DOHH2 (cell line): ENCODE results near the gene CSNK1G2.

Experiments
- H3F3A ChIP-seq: fragments of 200-600 bp; sonication (generic), shearing (Covaris generic); 2 replicates; pipeline ENCODE4 v1.6.0; 2016; ENCODE audit warnings: antibody characterized with exemption, mild to moderate bottlenecking; ENCODE audit not compliant: control insufficient read depth, insufficient read depth
- H3K27ac ChIP-seq: fragments of 200-600 bp; sonication (generic); 2 replicates; pipeline ENCODE4 v1.5.1; 2014; ENCODE audit warnings: low read depth, mild to moderate bottlenecking, low read length, moderate library complexity
- H3K27me3 ChIP-seq: fragments of 200-600 bp; sonication (generic); 2 replicates; pipeline ENCODE4 v1.6.1; 2014; ENCODE audit warnings: mild to moderate bottlenecking, low read length, mixed read lengths; ENCODE audit not compliant: control insufficient read depth
- H3K36me3 ChIP-seq: fragments of 200-600 bp; sonication (generic); 2 replicates; pipeline ENCODE4 v1.6.1; 2014; ENCODE audit warnings: mild to moderate bottlenecking, low read length, moderate library complexity, mixed read lengths; ENCODE audit not compliant: control insufficient read depth
- H3K4me1 ChIP-seq: fragments of 200-600 bp; sonication (generic); 2 replicates; pipeline ENCODE4 v1.6.1; 2014; ENCODE audit warnings: mild to moderate bottlenecking, low read length, mixed read lengths; ENCODE audit not compliant: control insufficient read depth
- H3K4me2 ChIP-seq: fragments of 200-600 bp; sonication (generic); 2 replicates; pipeline ENCODE4 v1.6.0; 2014; ENCODE audit warnings: mild to moderate bottlenecking, low read length, moderate library complexity
- H3K4me3 ChIP-seq: fragments of 200-600 bp; sonication (generic); 2 replicates; pipeline ENCODE4 v1.5.1; 2014; ENCODE audit warnings: mild to moderate bottlenecking, low read length, mixed read lengths
- H3K79me2 ChIP-seq: fragments of 200-600 bp; sonication (generic); 2 replicates; pipeline ENCODE4 v1.6.1; 2014; ENCODE audit warnings: mild to moderate bottlenecking, low read length, mixed read lengths; ENCODE audit not compliant: control insufficient read depth
- H3K9me2 ChIP-seq: fragments of 200-600 bp; sonication (generic); replicated peaks from 2 replicates; pipeline ENCODE4 v1.6.1; 2014; ENCODE audit warnings: mild to moderate bottlenecking, low read length, mixed read lengths; ENCODE audit not compliant: control insufficient read depth
- H3K9me3 ChIP-seq: fragments of 200-600 bp; sonication (generic); 2 replicates; pipeline ENCODE4 v1.6.1; 2014; ENCODE audit warnings: antibody characterized with exemption, low read length, mixed read lengths; ENCODE audit not compliant: control insufficient read depth, insufficient read depth
- H4K20me1 ChIP-seq: fragments of 200-600 bp; sonication (generic); 2 replicates; pipeline ENCODE4 v1.6.0; 2014; ENCODE audit warnings: low read depth, mild to moderate bottlenecking, antibody characterized with exemption, low read length, moderate library complexity; ENCODE audit not compliant: control insufficient read depth, insufficient read depth
- EZH2phosphoT487 ChIP-seq: fragments of 200-600 bp; sonication (generic); IDR thresholded peaks from 2 replicates; pipeline ENCODE4 v1.6.1; 2017; ENCODE audit warnings: borderline replicate concordance, mild to moderate bottlenecking, antibody characterized with exemption, low read length, moderate library complexity, mixed read lengths
- TF ChIP-seq, protein P1 (sequence below): fragments of 200-600 bp; sonication (generic); IDR thresholded peaks from one replicate; pipeline ENCODE4 v1.5.1; 2014; ENCODE audit warnings: antibody characterized with exemption, mild to moderate bottlenecking, low read depth, low read length; ENCODE audit not compliant: poor library complexity, severe bottlenecking

The CSNK1G2 gene

DNA sequence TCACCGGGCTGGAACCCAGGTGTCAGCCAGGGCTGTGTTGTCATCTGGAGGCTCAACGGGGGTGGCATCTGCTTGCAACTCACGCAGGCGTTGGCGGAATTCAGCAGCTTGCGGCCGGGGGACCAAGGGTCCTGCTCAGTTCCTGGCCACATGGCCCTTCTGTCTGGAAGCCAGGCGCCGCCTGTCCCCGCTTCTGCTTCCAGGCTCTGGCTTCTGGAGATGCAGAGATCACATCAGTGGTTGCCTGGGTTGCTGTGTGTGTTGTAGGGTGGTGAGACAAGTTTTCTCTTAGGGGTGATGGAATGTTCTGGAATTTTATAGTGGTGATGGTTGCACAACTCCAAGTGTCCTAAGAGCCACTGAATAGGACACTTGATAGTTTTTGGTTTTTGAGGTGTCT lies 30.8 kb upstream of the CSNK1G2 start:
- Histone ChIP-seq H3K9me2 (no peaks in the 10 kb centered on the region), H3K4me2 (no peak overlapping the region), H3K4me3 (no peak overlapping the region), H3K27me3 (no peaks in the 10 kb centered on the region), H3K36me3 (peaks cover 17% of the 10 kb centered on the region), H3F3A (no peaks in the 10 kb centered on the region; the same call in 1 of the 2 replicates), H4K20me1 (0 out of 2 replicates have a peak, but pooled peaks cover 4% of the 10 kb centered on the region), H3K79me2 (peaks cover 87% of the 10 kb centered on the region), H3K9me3 (no peaks in the 10 kb centered on the region), H3K4me1 (peaks cover 7% of the 10 kb centered on the region), H3K27ac (no peak overlapping the region)
- TF ChIP-seq, protein P1, sequence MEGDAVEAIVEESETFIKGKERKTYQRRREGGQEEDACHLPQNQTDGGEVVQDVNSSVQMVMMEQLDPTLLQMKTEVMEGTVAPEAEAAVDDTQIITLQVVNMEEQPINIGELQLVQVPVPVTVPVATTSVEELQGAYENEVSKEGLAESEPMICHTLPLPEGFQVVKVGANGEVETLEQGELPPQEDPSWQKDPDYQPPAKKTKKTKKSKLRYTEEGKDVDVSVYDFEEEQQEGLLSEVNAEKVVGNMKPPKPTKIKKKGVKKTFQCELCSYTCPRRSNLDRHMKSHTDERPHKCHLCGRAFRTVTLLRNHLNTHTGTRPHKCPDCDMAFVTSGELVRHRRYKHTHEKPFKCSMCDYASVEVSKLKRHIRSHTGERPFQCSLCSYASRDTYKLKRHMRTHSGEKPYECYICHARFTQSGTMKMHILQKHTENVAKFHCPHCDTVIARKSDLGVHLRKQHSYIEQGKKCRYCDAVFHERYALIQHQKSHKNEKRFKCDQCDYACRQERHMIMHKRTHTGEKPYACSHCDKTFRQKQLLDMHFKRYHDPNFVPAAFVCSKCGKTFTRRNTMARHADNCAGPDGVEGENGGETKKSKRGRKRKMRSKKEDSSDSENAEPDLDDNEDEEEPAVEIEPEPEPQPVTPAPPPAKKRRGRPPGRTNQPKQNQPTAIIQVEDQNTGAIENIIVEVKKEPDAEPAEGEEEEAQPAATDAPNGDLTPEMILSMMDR = no peak
- TF ChIP-seq EZH2phosphoT487 = no peak

DNA sequence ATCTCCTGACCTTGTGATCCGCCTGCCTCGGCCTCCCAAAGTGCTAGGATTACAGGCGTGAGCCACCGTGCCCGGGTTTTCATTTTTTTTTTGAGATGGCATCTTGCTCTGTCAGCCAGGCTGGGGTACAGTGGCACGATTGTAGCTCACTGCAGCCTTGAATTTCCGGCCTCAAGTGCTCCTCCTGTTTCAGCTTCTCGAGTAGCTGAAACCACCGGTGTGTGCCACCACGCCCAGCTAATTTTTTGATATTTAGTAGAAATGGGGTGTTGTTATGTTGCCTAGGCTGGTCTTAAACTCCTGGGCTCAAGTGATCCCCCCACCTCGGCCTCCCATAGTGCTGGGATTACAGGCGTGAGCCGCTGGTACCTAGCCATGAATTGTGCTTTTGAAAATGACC lies 29.9 kb upstream of the CSNK1G2 start:
- peaks cover 82% of the 10 kb centered on the region for H3K79me2 ChIP-seq

DNA sequence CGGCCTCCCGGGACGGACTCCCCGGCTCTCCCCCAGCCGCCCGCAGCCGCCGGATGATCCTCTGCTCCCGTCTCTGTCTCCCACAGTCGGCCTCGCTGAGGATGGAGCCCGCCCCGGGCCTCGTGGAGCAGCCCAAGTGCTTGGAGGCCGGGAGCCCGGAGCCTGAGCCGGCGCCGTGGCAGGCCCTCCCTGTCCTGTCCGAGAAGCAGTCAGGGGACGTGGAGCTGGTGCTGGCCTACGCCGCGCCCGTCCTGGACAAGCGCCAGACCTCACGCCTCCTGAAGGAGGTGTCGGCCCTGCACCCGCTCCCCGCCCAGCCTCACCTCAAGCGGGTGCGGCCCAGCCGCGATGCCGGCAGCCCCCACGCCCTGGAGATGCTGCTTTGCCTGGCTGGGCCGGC lies 29.0 kb upstream of the CSNK1G2 start:
- Histone ChIP-seq H3K9me3 (no peaks in the 10 kb centered on the region), H3K4me1 (no peaks in the 10 kb centered on the region), H3K4me3 (no peak overlapping the region), H3K9me2 (no peaks in the 10 kb centered on the region), H3K27me3 (no peaks in the 10 kb centered on the region), H3K27ac (no peak overlapping the region), H3F3A (no peaks in the 10 kb centered on the region), H3K4me2 (no peak overlapping the region), H4K20me1 (0 out of 2 replicates have a peak, but pooled peaks cover 4% of the 10 kb centered on the region), H3K79me2 (peaks cover 73% of the 10 kb centered on the region), H3K36me3 (peaks cover 12% of the 10 kb centered on the region)
- TF ChIP-seq, protein P1 = no peak
- no peak for TF ChIP-seq EZH2phosphoT487

More for the DNA sequence above, 29.9 kb upstream of the CSNK1G2 start:
- 0 out of 2 replicates have a peak, but pooled peaks cover 4% of the 10 kb centered on the region for H4K20me1 ChIP-seq
- H3K36me3 ChIP-seq = peaks cover 13% of the 10 kb centered on the region
- TF ChIP-seq, protein P1 = no peak
- H3K9me3 ChIP-seq = no peaks in the 10 kb centered on the region
- no peaks in the 10 kb centered on the region for H3K9me2 ChIP-seq
- no peaks in the 10 kb centered on the region for H3F3A ChIP-seq
- H3K4me1 ChIP-seq = peaks cover 1% of the 10 kb centered on the region
- no peak overlapping the region for H3K27ac ChIP-seq
- H3K4me2 ChIP-seq = no peak overlapping the region
- H3K4me3 ChIP-seq = no peak overlapping the region
- H3K27me3 ChIP-seq = no peaks in the 10 kb centered on the region
